NCI-H345 (cell line): Measurements from ENCODE around the gene POMC.
A peak's percentile ranks its signal among the peaks of the same experiment; 100 is the strongest.
"Not testable (repeated sequence)": the region's sequence is repeated elsewhere in the genome, so short reads cannot be mapped to it uniquely, and the experiment has no call there.

Experiments
- DNase-seq: peaks from one replicate; lab custom pipeline; 2025; lab: John Stamatoyannopoulos, UW

POMC gene

DNA sequence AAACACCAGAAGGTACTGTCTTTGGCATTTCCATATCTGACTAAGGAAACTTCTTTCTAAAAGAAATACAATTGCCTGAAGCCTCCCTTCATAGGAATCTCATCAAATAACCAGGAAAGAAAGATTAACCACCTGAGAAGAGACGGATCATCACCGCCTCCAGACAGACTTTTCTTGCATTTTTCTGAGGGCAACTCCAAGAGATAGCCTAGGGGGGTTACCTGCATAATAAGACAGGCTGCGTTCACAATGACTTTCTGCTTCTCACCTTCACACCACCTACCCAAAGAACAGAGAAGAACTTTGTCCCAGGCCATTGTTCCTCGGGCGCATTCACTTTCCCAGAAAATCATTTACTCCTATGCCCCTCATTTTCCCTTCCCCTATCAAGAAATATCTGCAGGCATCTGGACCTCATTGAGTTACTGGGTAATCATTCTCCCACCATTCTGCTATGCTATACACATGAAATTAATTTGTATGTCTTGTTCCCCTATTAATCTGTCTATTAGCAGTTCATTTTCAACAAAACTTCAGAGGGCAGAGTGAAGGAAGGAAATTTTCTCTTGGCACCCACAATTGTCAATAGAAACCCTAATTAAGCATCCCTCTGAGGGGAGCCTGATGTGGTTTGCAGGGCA, 8.3 kb upstream of the POMC start:
- DNase-seq: no peak

DNA sequence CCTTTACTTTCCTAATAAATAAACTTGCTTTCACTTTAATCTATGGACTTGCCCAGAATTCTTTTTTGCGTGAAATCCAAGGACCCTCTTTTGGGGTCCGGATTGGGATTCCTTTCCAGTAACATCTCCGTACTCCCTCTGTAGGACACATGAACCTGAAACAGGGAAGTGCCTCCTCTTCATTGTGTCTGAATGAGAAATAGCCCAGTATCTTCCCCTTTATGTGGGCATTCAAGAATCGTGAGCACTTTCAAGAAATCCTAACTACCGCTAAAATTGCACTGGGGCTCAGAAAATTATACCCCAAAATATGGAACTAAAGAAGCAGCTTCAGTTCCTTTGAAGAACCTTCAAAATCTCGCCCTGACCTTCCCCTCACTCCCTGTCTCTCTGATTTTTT, 7.8 kb upstream of the POMC start:
- DNase-seq: no peak

DNA sequence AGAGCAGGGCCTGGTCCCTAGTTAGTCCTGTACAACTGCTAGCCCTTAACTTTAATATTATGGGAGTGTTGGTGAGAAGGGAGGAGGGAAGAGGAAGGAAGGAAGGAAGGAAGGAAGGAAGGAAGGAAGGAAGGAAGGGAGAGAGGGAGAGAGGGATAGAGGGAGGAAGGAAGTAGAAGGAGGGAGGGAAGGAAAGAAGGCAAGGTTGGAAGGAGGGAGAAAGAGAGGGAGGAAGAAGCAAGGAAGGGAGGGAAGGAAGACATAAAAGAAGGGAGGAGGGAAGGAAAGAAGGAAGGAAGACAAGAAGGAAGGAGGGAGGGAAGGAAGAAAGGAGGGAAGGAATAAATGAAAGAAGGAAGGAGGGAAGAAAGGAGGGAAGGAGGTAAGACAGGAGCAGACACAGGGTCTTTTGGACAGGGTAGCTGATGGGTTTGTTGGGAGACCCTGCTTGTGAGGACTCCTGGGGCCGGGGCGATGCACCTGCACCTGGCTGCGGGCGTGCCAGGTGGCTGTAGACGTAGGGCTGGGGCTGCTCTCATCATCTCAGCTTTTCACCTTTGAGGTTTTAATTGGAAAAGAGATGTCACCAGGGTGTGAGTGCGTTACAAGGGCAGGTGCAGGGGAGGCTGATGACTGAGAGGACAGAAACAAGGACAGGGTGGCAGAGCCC, 5.9 kb upstream of the POMC start:
- peak; percentile 26 for DNase-seq

DNA sequence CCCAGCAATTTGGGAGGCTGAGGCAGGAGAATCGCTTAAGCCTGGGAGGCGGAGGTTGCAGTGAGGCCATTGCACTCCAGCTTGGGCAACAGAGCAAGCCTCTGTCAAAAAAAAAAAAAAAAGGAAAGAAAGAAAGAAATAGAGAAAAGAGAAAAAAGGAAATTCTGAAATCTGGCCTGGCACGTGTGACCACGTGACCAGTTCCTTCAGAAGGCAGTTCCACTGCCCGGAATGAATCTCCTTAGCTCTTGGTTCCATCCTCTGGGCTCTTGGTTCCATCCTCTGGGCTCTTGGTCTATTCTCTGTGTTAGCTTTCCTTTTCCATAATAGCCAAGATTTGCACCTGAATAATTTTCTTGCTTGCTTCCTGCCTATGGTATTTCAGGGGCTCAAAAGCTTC, 5.3 kb upstream of the POMC start:
- no peak for DNase-seq

DNA sequence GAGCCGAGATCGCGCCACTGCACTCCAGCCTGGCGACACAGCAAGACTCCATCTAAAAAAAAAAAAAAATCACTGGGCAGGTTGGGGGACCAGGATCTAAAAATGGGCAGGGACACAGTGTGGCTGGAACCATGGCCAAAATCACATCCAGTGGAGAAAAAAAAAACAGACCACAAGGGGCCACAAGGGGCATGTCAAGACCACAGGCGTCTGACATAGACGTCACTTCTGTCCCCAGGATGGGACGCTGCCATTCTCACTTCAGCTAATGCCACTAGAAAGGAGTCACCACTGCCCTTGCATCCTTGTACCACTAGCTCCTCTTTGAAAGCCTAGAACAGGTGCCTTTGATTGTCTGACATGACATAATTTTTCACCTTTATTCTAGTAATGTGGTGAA, 2.5 kb upstream of the POMC start:
- no peak for DNase-seq

DNA sequence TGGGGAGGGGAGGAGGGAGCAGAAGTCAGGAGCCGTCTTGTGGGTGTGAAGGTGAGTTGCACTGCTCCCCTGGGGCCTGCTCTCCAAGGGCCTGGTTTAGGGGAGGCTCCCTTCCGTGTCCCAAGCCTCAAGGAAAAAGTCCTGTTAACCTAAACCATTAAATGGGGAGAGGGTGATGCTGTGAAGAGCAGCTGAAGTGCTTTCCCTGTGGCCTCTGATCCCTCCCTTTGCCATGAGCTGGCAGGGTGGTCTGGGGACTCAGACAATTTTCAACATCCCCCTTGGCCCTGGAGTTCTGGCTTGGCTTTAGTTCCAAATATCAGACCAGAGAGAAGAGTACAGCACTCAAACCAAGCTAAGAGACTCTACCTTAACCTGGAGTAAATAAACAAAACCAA, 692 bp upstream of the POMC start:
- DNase-seq: no peak

DNA sequence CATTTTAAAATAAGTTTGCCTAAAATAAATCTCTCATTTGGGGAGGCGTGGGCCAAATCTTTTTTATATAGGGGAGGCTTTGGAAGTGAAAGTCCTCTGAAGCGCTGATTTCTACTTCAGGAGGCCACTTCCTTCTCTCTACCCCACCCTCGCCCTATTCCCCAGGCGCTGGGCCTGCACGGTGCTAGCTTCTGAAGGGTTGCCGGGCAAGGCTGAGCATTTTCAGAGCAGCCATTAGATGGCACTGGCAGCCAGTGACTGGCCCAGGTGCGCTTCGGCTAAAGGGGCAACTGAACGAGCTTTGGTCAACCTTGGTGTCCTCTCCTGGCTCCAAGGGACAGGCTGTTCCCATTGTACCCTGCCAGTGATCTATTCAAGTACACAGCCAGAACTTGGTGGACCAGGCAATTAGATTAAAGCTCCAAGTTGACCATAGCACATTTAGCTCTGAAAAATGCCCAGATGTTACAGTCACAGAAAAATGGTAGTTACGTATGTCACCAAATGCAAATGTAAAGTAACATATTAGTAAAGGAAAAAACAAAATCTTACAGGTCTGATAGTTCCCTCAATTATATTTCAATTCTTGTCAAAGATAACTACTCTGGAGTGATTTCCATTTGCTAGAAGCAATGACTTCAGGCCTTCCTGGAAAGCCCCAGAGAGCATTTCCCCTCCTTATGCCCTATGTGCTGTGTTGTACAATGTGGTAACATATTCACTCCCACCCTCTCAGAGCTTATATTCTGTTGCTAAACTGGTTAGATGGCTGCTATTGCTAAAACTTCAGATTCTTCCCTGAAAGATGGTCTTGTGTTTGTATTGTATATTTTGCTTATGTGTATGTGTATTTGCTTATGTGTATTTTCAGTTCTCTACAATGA, 2.1 kb downstream of the POMC start:
- peak; percentile 78 for DNase-seq

DNA sequence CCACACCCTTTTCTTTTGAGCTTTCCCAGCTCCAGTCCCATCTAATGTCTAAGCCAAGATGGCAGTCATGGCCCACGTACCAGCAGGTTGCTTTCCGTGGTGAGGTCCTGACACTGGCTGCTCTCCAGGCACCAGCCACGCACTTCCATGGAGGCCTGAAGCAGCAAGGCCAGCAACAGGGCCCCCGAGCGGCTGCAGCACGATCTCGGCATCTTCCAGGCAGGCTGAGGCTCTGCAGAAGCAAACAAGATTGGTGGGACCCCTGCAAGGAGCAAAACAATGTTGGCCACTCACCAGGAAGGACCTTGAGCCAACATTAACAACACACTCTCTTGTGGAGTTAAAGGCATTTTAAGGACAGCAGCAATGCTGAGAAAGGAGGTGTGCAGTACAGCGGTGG, 3.8 kb downstream of the POMC start:
- no peak for DNase-seq

DNA sequence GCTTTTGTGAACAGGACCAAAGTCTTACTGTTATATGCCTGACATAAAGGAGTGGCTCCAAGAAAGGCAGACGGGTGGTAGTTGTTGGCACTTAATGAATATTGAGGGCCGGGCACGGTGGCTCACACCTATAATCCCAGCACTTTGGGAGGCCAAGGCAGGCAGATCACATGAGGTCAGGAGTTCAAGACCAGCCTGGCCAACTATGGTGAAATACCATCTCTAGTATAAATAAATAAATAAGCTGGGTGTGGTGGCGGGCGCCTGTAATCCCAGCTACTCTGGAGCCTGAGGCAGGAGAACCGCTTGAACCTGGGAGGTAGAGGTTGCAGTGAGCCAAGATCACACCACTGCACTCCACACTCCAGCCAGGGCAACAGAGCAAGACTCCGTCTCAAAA, 6.3 kb downstream of the POMC start:
- not testable (repeated sequence) for DNase-seq

DNA sequence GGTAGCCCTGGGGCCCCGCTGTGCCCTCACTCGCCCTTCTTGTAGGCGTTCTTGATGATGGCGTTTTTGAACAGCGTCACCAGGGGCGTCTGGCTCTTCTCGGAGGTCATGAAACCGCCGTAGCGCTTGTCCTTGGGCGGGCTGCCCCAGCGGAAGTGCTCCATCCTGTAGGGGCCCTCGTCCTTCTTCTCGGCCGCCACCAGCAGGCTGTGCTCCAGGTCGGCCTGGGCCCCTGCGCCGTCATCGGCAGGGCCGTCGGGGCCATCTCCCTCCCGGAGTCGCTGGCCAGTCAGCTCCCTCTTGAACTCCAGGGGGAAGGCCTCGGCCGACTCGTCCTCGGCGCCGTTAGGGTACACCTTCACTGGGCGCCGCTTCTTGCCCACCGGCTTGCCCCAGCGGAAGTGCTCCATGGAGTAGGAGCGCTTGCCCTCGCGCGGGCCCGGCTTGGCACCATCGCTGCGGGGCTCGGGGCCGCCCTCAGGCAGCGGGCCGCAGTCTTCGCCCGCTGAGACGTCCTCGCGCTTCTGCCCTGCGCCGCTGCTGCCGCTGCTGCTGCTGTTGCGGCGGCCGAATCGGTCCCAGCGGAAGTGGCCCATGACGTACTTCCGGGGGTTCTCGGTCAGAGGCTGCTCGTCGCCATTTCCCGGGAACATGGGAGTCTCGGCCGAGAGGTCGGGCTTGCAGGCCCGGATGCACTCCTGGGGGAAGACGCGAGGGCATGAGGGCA, 7.2 kb downstream of the POMC start:
- no peak for DNase-seq

DNA sequence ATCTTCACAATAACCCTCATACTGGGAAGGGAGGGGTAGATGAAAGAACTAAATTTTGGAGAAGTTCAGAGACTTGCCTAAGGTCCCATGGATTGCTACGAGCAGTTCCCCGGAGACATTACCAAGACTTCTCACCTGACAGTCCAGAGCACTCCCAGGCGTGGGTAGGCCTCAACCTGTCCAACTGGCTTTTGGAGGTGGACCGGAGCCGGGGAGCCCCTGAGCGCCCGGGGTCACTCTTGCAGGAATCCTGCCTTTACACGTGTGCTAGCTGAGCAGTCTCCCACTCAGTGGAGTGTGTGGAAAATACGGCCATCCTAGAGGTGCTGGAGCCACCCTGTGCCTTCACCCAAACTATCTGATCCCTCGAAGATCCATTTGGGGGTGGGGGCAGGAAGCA, 8.0 kb downstream of the POMC start:
- no peak for DNase-seq

DNA sequence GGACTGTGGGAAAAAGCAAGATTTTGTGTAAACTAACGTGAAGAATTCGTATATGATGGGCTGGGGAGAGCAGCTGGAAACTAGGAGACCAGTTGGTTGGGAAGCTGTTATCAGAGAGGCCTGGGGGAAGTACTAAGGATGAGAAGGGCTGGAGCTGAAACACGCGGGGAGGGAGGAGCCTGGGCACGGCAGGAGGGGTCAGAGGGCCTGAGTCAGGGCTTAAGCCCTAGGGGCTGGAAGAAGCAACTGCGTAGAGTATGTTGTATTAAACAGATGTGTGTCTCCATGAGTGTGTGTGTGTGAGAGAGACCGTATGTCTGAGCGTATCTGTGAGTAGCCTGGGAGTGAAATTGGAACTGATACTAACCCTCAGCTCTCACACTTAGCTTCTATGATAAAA, 8.4 kb downstream of the POMC start:
- no peak for DNase-seq

DNA sequence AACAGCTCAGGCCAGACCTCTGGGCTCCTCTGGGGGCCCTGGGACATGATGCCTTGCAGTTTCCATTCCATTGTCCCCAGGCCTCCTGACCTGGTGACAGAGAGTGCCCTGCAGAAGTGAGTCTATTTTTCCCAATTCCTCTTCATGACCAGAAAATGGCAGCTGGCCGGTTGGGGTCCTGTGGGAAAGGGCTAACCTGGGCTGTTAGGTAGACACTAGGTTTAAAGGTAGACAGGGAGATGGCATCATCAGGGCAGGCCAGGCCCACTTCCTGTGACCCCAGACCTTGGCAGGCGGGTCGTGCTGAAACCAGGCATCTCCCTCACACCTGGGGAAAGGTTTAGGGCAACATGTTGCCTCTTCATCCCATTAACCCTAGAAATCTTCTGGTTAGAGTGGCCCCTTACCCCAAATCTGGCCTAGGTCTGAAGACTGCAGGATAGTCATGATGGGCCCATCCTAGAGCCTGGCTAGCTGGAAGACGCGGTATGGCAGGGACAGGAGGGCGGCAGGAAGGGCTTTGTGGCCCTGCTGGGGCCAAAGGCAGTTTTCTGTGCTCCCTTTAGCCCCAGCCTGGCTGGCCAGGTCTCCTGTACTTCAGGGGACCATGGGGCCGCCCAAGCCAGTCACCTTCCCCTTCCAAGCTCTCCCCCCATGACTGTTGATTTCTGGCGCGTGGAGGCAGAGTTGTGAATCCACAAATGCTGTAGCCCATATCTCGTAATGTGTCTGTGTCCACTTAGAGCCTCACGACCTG, 10.1 kb downstream of the POMC start:
- no peak for DNase-seq

DNA sequence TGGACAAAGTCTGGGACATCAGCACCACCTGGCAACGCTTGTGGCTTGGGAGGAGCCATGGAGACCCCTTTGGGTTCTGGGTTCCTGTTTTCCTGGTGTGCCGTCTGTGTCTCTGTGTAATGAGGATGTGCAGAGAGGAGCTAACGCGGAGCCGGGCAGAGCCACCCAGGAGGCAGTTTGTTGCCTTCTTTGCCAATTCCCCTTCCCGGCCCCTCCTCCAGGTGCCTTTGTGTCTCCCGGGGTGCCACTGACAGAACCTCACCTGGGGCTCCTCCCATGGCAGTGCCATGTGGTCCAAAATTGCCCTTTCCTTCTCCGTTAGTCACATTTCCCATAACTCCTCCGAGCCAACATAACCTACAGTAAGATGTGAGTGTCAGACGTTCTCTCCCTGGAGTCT, 13.0 kb downstream of the POMC start:
- DNase-seq: no peak

DNA sequence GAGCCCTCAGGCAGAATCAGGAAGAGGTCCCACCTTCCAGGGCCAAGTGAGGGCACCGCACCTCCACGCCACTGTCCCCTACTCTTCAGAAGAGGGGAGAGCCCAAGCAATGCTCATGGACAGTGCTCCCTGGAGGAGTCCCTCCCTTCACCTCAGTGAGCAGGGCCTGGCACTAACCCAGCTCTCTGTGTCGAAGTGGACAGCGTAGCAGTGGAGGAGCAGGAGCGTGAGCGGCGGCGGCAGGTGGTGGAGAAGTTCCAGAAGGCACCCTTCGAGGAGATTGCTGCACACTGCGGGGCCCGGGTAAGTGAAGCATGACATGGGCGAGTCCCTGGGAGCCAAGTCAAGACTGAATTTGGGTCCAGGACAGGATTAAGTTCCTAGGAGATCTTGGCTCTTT, 16.7 kb downstream of the POMC start:
- DNase-seq: no peak

DNA sequence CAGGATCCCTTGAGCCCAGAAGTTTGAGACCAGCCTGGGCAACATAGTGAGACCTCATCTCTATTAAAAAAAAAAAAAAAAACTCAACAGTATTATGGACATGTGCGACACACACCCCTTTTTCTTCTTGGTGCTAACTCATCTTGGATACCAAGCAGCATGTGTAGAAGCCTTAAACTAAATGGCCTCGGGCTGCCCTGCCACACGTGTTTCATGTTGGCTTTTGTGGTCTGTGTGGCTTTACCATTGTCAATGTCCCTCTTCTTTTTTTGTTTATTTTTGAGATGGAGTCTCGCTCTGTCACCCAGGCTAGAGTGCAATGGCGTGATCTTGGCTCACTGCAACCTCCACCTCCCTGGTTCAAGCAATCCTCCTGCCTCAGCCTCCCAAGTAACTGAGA, 17.4 kb downstream of the POMC start:
- DNase-seq: not testable (repeated sequence)

DNA sequence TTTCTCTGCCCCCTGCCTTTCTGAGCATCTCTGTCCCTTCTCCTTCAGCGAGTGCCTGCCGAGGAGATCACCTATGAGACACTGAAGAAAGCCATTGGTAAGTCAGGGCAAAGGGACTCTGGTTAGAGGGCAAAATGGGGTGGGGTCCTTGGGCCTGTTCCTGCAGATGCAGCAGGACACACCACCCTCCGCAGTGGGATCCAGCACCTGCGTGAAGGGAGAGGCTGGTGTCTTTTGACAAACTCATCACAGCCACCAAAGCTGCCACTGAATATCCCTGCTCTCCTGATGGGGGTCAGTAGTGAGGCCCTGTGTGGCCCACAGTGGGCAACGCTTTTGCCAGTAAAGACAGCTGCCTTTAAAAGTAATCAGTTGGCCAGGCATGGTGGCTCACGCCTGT, 18.7 kb downstream of the POMC start:
- DNase-seq: no peak

DNA sequence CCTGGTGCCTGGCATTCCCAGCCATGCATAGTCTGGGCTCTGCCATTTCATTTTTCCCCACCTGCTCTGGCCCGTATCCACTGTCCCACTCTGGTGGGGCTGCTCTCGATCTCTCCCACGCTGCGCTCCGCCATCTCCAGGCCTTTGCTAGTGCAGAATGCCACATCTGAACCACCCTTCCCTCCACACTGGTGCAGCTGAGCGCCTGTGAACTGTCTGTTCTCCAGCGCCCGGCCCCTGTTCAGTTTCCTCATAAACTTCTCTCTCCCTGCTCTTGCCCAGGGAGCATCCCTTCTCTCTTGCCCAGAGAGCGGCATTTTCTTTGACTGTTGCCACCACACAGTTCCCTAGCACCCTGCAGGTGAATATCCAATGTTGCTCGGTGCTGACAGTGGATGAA, 21.5 kb downstream of the POMC start:
- DNase-seq: no peak

DNA sequence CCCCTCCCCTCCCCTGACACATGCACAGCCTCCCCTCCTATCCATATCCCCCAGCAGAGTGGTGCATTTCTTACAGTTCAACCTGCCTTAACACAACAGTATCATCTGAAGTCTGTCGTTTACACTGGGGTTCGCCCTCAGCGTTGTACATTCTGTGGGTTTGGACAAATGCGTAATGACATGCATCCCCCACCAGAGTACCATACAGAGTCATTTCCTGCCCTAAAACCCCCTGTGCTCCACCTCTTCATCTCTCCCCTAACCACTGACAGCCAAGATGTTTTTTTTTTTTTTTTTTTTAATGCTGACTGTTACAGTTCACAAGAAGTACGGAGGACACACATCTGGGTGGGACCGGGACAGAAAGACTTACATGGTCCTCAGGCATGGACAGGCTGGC, 22.6 kb downstream of the POMC start:
- no peak for DNase-seq

DNA sequence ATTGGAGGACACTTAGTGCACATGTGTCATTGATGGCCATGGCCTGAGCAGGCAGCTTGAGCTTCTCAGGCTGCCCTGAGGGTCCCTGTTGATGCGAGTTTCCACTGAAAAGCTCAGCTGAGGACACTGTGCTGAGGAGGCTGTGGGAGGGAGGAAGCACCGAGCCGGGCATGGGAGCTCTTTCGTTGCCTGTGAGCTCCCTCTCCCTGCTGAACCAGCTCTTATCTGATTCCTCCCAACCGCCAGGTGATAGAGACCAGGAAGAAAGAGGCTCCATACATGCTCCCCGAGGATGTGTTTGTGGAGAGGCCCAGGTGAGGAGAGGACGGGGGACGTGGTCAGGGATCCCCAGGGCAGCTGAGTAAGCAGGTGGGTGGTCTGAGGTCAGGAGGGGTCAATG, 27.3 kb downstream of the POMC start:
- DNase-seq: no peak

DNA sequence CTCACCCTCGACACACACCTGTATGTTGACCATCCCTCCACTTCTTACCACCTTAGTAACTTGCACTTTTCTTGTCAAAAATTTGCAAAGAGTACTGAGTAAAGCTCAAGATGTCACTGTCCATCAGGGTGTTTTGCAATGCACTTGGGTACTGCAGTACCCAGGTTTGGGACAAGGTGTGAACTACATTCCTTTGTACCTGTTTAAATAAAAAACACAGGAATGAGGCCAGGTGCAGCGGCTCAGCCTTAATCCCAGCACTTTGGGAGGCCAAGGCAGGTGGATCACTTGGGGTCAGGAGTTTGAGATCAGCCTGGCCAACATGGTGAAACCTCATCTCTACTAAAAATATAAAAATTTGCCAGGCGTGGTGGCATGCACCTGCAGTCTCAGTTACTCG, 27.8 kb downstream of the POMC start:
- not testable (repeated sequence) for DNase-seq

DNA sequence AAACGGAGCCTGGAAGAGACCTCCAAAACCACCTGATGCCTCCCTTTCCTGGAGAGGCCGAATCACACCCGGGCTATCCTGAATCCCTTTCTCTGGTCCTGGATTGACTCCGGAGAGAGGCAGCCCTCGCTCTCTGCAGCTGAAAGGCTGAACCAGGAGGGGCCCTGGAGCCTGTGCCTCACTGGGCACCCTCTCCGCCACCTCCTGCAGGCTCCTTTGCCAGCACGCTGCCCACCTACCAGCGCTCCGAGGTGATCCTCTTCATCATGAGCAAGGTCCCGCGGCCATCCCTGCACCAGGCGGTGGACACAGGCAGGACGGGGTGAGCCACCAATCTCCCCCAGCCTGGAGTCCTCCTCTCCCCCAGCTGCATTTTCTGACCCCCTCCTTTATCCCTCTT, 35.7 kb downstream of the POMC start:
- no peak for DNase-seq
